Sigmoid colon (tissue), 4 donors: ENCODE measurements around the gene MCF2L.

Experiments
- EP300 ChIP-seq, 4 donors: sonication (generic); formaldehyde crosslinking; IDR thresholded peaks; one replicate each; pipeline ENCODE4 v1.6.1; 2017; ENCODE audit warnings: antibody characterized with exemption in 4 of 4
- POLR2A ChIP-seq, 2 donors: fragments of 450-650 bp; IDR thresholded peaks; one replicate each; pipeline ENCODE4 v1.6.1; 2016; ENCODE audit warnings: antibody characterized with exemption in 2 of 2, mild to moderate bottlenecking in 2 of 2, moderate library complexity in 2 of 2
- TF ChIP-seq, protein P1 (sequence below), 4 experiments: fragments of 450-650 bp in 3 of 4; fragments of 200-600 bp in 1 of 4; IDR thresholded peaks; one replicate each; pipeline ENCODE4 v1.5.1; 2016 to 2019; ENCODE audit warnings: antibody characterized with exemption in 4 of 4, mild to moderate bottlenecking in 3 of 4, moderate library complexity in 2 of 4

- TF ChIP-seq, protein P1, sequence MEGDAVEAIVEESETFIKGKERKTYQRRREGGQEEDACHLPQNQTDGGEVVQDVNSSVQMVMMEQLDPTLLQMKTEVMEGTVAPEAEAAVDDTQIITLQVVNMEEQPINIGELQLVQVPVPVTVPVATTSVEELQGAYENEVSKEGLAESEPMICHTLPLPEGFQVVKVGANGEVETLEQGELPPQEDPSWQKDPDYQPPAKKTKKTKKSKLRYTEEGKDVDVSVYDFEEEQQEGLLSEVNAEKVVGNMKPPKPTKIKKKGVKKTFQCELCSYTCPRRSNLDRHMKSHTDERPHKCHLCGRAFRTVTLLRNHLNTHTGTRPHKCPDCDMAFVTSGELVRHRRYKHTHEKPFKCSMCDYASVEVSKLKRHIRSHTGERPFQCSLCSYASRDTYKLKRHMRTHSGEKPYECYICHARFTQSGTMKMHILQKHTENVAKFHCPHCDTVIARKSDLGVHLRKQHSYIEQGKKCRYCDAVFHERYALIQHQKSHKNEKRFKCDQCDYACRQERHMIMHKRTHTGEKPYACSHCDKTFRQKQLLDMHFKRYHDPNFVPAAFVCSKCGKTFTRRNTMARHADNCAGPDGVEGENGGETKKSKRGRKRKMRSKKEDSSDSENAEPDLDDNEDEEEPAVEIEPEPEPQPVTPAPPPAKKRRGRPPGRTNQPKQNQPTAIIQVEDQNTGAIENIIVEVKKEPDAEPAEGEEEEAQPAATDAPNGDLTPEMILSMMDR (IDR thresholded peaks at IDR 0.05), result no peak
- TF ChIP-seq POLR2A (IDR thresholded peaks at IDR 0.05), result no peak
- no peak for TF ChIP-seq EP300 (IDR thresholded peaks at IDR 0.05)
Measured at GRCh38 chr13:113058129-113058987, 89.3 kb downstream of the MCF2L start.
